ENCODE measurements around the gene CEP128.
A peak's percentile ranks its signal among the peaks of the same experiment; 100 is the strongest.

CEP128 gene

DNA sequence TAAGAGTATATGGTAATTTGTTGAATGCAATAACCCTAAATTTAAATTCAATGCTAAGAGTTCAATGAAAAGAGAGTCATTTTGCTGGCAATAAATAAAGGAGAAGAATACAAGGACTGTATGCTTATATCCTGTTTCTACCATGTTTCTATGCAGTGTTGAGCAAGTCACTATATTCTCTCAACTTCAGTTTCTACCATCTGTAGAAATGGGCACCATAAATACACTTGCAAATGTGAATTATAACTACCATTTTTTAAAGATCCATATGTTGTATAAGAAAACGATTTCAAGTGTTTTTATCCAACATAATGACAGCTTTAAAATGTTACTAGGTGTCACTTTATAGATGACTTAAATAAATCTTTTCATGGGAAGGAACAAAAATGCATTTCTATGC, 170.3 kb downstream of the CEP128 start:
- Histone ChIP-seq H3K4me1 (peaks cover 9% of the 10 kb centered on the region; the same call in 1 of the 2 replicates), H3K9me3 (no peaks in the 10 kb centered on the region), H3K27me3 (ENCODE audit: low read depth) (no peaks in the 10 kb centered on the region), H3K36me3 (replicated peaks) (no peaks in the 10 kb centered on the region), H3K4me3 (no peak overlapping the region)
- DNase-seq (ENCODE audit: low spot score in 2 of 2), result no peak
- in situ Hi-C loops (cut with MboI; ENCODE audit: low sequenced_read_pairs), result no loop called here

DNA sequence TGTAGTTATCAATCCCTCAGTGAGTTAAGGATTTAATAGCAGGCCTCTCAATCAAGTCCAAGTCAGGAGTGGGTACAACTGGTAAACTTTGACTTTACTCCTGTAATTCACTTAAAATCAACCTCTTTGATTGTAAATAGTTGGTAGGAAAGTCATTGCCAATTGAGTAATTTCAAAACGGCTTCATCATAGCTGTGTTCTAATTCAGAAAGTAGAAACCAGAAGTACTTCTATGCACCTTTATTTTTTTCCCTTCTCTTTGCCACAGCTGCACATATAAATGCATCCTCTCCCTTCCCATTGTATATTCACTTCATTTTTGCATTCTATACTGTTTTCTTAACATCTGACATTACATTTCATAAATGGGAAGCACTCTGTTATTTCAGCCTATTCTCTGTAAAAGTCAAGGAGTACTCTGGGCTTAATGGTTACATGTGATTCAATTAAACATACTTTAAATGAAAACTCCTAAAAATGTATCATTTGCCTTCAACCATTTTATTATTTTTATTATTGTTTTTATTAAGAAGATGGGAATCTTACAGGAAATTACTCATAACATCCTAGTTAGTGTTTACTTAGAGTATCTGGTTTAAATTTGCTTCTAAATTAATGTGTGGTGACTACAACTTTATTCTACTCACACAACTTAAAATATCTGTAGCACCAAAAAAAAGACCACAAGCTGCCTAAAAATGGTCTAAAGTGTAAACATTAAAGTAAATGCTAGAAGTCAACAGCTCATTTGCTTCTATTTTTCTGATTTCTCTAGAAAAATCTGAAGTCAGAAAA, 171.2 kb downstream of the CEP128 start:
- in situ Hi-C loops (cut with MboI; ENCODE audit: low sequenced_read_pairs), result no loop called here
- no peaks in the 10 kb centered on the region for H3K36me3 ChIP-seq (replicated peaks)
- H3K9me3 ChIP-seq, result no peaks in the 10 kb centered on the region
- peaks cover 9% of the 10 kb centered on the region; the same call in 1 of the 2 replicates for H3K4me1 ChIP-seq
- no peaks in the 10 kb centered on the region for H3K27me3 ChIP-seq (ENCODE audit: low read depth)
- H3K4me3 ChIP-seq, result no peak overlapping the region
- no peak for DNase-seq (ENCODE audit: low spot score in 2 of 2)

DNA sequence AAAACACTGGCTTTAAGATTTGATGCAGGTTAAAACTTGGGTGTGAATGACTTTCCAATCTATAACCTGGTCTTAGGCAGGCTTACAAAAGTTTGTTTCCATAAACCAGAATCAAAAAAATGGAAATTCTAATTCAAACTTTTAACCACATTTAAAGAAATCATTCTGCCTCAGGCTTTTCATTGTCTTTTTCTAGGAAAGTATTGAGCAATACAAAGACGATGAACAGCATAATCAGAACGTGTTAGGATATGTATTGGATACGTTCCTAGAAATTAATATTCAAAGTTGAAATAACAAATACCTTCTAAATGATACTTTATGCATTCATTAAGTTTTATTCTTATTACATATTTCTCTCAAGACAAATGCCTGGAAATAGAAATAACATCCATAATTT, 172.9 kb downstream of the CEP128 start:
- Histone ChIP-seq H3K9me3 (no peaks in the 10 kb centered on the region), H3K27me3 (ENCODE audit: low read depth) (no peaks in the 10 kb centered on the region), H3K36me3 (replicated peaks) (no peaks in the 10 kb centered on the region), H3K4me3 (no peak overlapping the region), H3K4me1 (peaks cover 6% of the 10 kb centered on the region; the same call in 1 of the 2 replicates)
- no peak for DNase-seq (ENCODE audit: low spot score in 2 of 2)
- in situ Hi-C loops (cut with MboI; ENCODE audit: low sequenced_read_pairs), result no loop called here

DNA sequence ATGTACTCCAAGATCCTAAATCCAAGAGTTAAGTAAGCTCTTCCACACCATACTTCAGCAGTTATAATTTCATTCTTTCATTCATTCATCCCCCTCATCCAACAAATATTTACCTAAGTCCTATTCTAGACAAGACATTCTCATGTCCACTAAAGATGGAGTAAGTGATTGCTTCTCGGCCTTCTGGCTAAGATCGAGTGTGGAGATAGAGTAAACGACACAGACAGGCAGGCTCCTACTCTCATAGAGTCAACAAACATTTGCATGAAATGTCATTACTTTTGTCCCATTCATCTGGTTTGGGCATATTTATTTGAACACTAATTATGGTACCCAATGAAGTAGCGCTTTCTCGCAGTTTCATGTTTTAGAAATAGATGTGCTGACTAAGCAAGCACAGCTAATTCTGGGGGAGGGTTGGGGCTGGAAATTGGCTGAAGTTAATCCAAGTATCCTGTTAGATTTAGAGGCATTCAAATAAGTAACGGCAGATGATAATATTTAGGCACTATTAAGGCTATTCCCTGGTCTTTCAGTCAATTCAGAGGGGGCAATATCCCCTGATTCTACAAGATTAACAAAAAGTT, 176.5 kb downstream of the CEP128 start:
- DNase-seq (ENCODE audit: low spot score in 2 of 2), result no peak
- Histone ChIP-seq H3K27me3 (ENCODE audit: low read depth) (no peaks in the 10 kb centered on the region), H3K36me3 (replicated peaks) (0 out of 2 replicates have a peak, but pooled peaks cover 3% of the 10 kb centered on the region), H3K4me1 (peaks cover 6% of the 10 kb centered on the region; the same call in 1 of the 2 replicates), H3K4me3 (no peak overlapping the region), H3K9me3 (no peaks in the 10 kb centered on the region)
- in situ Hi-C loops (cut with MboI; ENCODE audit: low sequenced_read_pairs), result no loop called here

DNA sequence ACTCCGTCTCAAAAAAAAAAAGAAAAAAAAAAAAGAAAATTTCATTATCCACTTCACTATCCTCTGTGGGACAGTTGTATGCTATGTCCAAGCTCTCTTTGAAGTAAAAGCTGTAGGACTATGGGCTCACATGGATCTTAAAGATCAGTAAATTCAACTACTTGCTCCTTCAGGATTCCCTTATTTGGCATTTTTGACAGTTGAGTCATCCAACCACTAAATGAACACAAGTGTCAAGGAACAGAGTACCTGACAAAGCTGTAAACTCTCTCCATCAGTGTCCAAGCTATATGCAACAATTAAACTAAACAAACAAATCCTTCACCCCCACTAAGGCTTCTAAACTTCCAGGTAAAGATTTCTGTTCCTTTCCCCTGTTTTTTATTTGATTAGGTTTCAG, 177.0 kb downstream of the CEP128 start:
- Histone ChIP-seq H3K27me3 (ENCODE audit: low read depth) (no peaks in the 10 kb centered on the region), H3K36me3 (replicated peaks) (0 out of 2 replicates have a peak, but pooled peaks cover 3% of the 10 kb centered on the region), H3K4me3 (no peak overlapping the region), H3K4me1 (peaks cover 6% of the 10 kb centered on the region; the same call in 1 of the 2 replicates), H3K9me3 (no peaks in the 10 kb centered on the region)
- in situ Hi-C loops (cut with MboI; ENCODE audit: low sequenced_read_pairs), result no loop called here
- DNase-seq (ENCODE audit: low spot score in 2 of 2), result no peak

DNA sequence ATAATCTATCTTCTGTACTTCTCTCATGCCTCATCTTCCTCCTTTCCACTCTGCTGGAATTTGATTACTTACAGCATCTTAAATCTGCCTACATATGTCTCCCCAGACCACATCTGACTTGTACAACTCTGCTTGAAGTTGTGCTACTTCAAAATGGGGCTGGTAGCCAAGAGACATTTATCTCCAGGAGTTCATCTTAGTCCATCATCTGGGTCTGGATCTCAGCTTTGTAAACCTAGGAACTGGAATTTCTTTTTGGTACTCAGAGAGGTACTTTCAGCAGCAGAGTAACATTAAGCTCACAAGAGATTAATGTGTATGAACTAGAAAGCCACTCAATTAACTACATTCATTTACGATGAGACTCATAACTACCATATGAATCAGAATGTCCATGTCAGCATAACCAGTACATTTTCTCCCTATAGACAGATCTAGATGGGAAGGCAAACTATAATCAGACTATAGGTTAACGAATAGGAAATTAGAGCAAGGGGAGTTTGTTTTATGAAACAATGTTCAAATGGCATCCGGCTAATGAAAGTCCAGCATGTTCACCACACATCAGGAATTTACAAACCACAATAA, 178.8 kb downstream of the CEP128 start:
- no peak for DNase-seq (ENCODE audit: low spot score in 2 of 2)
- Histone ChIP-seq H3K36me3 (replicated peaks) (0 out of 2 replicates have a peak, but pooled peaks cover 3% of the 10 kb centered on the region), H3K4me3 (no peak overlapping the region), H3K4me1 (no peaks in the 10 kb centered on the region), H3K9me3 (no peaks in the 10 kb centered on the region), H3K27me3 (ENCODE audit: low read depth) (no peaks in the 10 kb centered on the region)
- in situ Hi-C loops (cut with MboI; ENCODE audit: low sequenced_read_pairs), result no loop called here

DNA sequence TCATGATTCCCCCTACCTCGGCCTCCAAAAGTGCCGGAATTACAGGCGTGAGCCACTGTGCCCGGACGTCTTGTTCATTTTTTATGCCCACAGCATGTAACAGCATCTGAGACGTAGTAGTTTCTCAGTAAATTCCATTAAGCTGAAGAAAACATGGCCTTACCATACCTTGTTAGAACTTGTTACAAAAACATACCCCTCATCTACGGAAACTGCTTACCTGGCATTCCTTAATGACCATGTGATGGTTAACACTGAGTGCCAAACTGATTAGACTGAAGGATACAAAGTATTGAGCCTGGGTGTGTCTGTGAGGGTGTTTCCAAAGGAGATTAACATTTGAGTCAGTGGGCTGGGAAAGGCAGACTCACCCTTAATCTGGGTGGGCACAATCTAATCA, 186.8 kb downstream of the CEP128 start:
- Histone ChIP-seq H3K4me1 (no peaks in the 10 kb centered on the region), H3K9me3 (no peaks in the 10 kb centered on the region), H3K36me3 (replicated peaks) (no peaks in the 10 kb centered on the region), H3K4me3 (no peak overlapping the region), H3K27me3 (ENCODE audit: low read depth) (no peaks in the 10 kb centered on the region)
- in situ Hi-C loops (cut with MboI; ENCODE audit: low sequenced_read_pairs), result no loop called here
- no peak for DNase-seq (ENCODE audit: low spot score in 2 of 2)

DNA sequence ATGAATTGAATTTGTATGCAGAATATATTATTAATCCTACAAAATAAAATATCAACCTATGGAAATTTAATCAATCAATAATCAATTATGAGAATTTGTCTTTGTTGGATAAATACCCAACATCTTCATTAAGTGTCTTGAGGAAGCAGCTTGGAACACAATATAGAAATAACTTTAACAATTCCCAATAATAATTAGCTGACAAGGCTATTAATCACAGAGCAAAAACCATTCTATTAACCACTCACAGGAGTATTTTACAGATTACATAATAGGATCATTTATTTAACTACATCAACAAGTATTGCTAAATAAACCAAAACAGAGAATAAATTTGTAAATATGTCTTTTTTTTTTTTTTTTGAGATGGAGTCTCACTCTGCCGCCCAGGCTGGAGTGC, 190.3 kb downstream of the CEP128 start:
- DNase-seq (ENCODE audit: low spot score in 2 of 2), result no peak
- in situ Hi-C loops (cut with MboI; ENCODE audit: low sequenced_read_pairs), result no loop called here
- H3K4me3 ChIP-seq, result no peak overlapping the region

DNA sequence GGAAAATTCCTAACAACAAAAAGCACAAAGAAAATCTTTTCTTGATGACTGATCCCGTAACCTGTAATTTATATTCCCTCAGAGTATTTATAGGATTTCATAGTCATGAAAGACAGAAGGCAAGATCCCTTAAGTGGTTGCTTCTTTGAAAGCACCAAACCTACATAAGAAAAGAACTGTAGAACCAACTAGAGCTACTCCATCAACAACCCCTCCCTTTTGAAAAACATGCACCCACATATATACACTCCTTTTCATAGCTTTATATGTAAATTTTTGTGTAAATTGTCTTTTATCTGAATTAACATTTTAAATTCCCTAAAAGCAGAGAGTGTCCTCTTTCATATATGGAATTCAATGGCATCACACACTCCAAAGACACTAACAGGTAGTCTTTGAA, 215.3 kb downstream of the CEP128 start:
- Histone ChIP-seq H3K4me3 (no peak overlapping the region), H3K9me3 (no peaks in the 10 kb centered on the region), H3K36me3 (replicated peaks) (no peaks in the 10 kb centered on the region), H3K4me1 (peaks cover 12% of the 10 kb centered on the region), H3K27me3 (ENCODE audit: low read depth) (no peaks in the 10 kb centered on the region)
- in situ Hi-C loops (cut with MboI; ENCODE audit: low sequenced_read_pairs), result no loop called here
- peak; percentile 9 to 92 for DNase-seq (ENCODE audit: low spot score in 2 of 2)

More for the DNA sequence above, 190.3 kb downstream of the CEP128 start:
- no peaks in the 10 kb centered on the region for H3K27me3 ChIP-seq (ENCODE audit: low read depth)
- H3K4me1 ChIP-seq, result no peaks in the 10 kb centered on the region
- H3K36me3 ChIP-seq (replicated peaks), result no peaks in the 10 kb centered on the region
- no peaks in the 10 kb centered on the region for H3K9me3 ChIP-seq

DNA sequence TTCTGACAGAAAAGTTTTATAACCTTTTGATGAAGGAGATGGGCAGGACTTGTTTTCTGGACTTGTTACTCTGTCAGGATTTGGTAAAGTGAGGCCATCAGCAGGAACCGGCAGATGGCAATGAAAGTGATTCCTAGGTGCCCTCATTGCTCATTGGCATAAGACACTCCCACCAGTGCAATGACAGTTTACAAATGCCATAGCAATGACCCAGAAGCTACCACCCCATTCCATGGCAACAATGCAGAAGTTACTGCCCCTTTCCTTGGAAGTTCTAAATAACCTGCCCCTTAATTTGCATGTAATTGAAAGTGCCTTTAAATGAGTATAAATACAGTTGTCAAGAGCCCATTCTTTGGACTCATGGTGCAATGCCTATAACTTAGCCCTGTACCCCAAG, 222.6 kb downstream of the CEP128 start:
- Histone ChIP-seq H3K36me3 (replicated peaks) (no peaks in the 10 kb centered on the region), H3K27me3 (ENCODE audit: low read depth) (no peaks in the 10 kb centered on the region), H3K9me3 (no peaks in the 10 kb centered on the region), H3K4me1 (no peaks in the 10 kb centered on the region), H3K4me3 (no peak overlapping the region)
- DNase-seq (ENCODE audit: low spot score in 2 of 2), result no peak
- in situ Hi-C loops (cut with MboI; ENCODE audit: low sequenced_read_pairs), result no loop called here

DNA sequence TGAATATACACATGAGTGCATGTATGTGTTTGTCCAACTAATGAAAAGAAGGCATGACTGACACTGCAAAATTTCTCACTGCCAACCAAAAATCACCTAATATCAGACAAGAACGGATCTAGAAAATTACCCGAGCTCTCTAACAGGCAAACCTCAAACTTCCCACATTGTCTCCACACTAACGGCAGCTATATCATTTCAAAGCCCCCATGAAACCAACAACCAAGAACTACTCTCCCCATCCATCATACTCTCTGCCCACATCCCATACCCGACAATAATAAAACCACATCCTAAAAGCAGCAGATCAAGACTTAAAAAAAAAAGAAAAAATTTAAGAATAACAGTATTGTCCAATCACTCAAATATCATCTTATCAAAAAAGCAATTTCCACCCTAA, 227.1 kb downstream of the CEP128 start:
- no peaks in the 10 kb centered on the region for H3K9me3 ChIP-seq
- H3K27me3 ChIP-seq (ENCODE audit: low read depth), result no peaks in the 10 kb centered on the region
- no peaks in the 10 kb centered on the region for H3K36me3 ChIP-seq (replicated peaks)
- H3K4me3 ChIP-seq, result no peak overlapping the region
- DNase-seq (ENCODE audit: low spot score in 2 of 2), result no peak
- no peaks in the 10 kb centered on the region; the same call in 1 of the 2 replicates for H3K4me1 ChIP-seq
- in situ Hi-C loops (cut with MboI; ENCODE audit: low sequenced_read_pairs), result no loop called here

DNA sequence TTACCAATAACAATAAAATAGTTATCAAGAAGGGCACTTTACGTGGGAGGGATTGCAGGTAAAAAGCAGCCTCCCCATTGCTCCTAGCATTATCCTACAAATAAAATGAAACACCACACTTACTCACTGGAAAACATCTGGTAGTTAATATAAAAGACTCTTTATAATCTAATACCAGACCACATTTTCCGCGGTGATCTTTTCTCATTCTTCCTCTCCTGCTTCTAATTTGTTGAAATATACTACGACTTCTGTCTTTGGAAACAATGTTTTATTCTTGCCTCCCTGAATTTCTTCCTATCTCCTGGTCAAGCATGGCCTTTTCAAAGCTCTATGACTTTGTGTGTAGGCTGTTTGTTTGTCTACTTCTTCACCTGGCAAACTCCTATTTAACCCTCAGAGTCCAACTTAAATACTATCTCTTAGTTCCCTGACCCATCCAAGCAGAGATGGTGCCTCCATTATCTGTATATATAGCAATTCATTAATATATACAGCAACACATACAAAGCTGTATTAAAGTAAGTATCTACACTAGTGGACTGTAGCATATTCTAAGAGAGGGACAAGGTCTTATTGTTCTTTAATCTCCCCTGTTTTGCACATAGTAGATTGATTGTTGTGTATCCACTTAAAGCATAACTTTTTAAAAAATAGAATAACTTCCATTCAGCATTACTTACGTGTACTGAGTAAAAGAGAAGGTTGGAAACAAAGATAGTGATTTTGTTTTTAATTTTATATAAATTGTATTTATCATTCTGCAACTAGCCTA, 228.3 kb downstream of the CEP128 start:
- in situ Hi-C loops (cut with MboI; ENCODE audit: low sequenced_read_pairs), result no loop called here
- Histone ChIP-seq H3K36me3 (replicated peaks) (no peaks in the 10 kb centered on the region), H3K4me1 (no peaks in the 10 kb centered on the region; the same call in 1 of the 2 replicates), H3K4me3 (no peak overlapping the region), H3K9me3 (no peaks in the 10 kb centered on the region), H3K27me3 (ENCODE audit: low read depth) (no peaks in the 10 kb centered on the region)
- no peak for DNase-seq (ENCODE audit: low spot score in 2 of 2)

DNA sequence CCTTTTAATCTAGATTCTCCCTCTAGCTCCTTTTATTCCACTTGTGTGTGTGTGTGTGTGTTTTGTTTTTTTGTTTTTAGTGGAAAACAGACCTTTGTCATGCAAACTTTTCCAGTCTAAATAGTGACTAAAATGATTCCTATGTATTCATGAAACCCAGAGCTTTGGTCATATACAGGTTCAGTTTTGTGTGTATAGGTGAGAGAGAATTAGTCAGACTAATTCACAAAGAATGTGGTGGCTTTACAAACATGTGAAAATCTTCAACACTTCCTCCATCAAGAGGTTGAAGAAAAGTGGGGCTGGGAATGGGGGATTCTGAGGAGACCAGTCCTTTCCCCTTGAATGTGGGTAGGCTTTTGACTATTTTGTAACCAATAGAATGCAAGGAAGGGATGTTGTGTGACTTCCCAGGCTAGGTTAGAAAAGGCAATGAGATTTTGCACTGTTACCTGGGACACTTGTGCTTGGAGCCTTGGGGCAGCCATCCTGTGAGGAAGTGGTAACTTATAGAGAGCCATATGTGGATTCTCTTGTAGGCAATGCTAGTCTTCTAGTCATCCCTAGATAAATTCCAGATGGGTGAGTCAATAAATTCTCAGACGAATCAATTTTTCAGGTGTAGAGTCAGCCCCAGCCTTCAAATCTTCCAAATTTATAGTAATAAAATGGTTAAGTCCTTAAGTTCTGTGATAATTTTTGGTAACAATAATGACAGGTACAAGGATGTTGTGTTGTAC, 236.1 kb downstream of the CEP128 start:
- in situ Hi-C loops (cut with MboI; ENCODE audit: low sequenced_read_pairs), result no loop called here
- DNase-seq (ENCODE audit: low spot score in 2 of 2), result no peak
- no peaks in the 10 kb centered on the region for H3K36me3 ChIP-seq (replicated peaks)
- no peaks in the 10 kb centered on the region for H3K27me3 ChIP-seq (ENCODE audit: low read depth)
- H3K4me3 ChIP-seq, result no peak overlapping the region
- H3K4me1 ChIP-seq, result peaks cover 6% of the 10 kb centered on the region
- no peaks in the 10 kb centered on the region for H3K9me3 ChIP-seq

Data from HAP-1 (cell line).